Mesodermal cell (in vitro differentiated cells): ENCODE data around the gene TCERG1L.

Experiments used
- H3K27ac ChIP-seq: 2 replicates; pipeline ENCODE4 v1.7.0; 2013; ENCODE audit warnings: mild to moderate bottlenecking, low read depth, low read length, moderate library complexity; ENCODE audit not compliant: severe bottlenecking
- H3K36me3 ChIP-seq: 2 replicates; pipeline ENCODE4 v1.7.1; 2013; ENCODE audit warnings: mild to moderate bottlenecking, low read length, moderate library complexity; ENCODE audit not compliant: control insufficient read depth, insufficient read depth
- H3K4me1 ChIP-seq: one replicate; pipeline ENCODE4 v1.7.1; 2013; ENCODE audit warnings: mild to moderate bottlenecking, low read length; ENCODE audit not compliant: insufficient read depth, control insufficient read depth, poor library complexity, severe bottlenecking
- H3K4me3 ChIP-seq: 2 replicates; pipeline ENCODE4 v1.7.0; 2013; ENCODE audit warnings: low read length, control low read depth, mild to moderate bottlenecking; ENCODE audit not compliant: insufficient read depth, poor library complexity, severe bottlenecking; ENCODE audit errors: extremely low read depth
- H3K9me3 ChIP-seq: 2 replicates; pipeline ENCODE4 v1.7.1; 2013; ENCODE audit warnings: mild to moderate bottlenecking, low read length, moderate library complexity; ENCODE audit not compliant: control insufficient read depth
- WGBS, 2 experiments: methylation state at CpG; one replicate each; pipeline ENCODE4 v1.1.5; 2013; ENCODE audit warnings: missing lambda C conversion rate in 2 of 2; ENCODE audit not compliant: insufficient coverage in 2 of 2; 5-methylcytosine and 5-hydroxymethylcytosine counted together

Gene TCERG1L

GRCh38 chr10:131090761-131091661, 220.5 kb downstream of the TCERG1L start:
- peaks cover 10% of the 10 kb centered on the region for H3K4me1 ChIP-seq
- 86 to 91% methylated on average over 12 to 17 of the region's 17 CpGs for WGBS, 2 experiments
- no peaks in the 10 kb centered on the region for H3K9me3 ChIP-seq
- H3K4me3 ChIP-seq, result no peak overlapping the region
- no peaks in the 10 kb centered on the region for H3K36me3 ChIP-seq
- H3K27ac ChIP-seq, result no peak overlapping the region

- no peak overlapping the region for H3K27ac ChIP-seq
- WGBS, 2 experiments, result 89 to 96% methylated on average over 14 of the region's 14 CpGs
- H3K36me3 ChIP-seq, result no peaks in the 10 kb centered on the region
- H3K4me3 ChIP-seq, result no peak overlapping the region
- peaks cover 8% of the 10 kb centered on the region for H3K4me1 ChIP-seq
- no peaks in the 10 kb centered on the region for H3K9me3 ChIP-seq
Measured at GRCh38 chr10:131089861-131090260, 221.7 kb downstream of the TCERG1L start.

- Histone ChIP-seq H3K4me1 (peaks cover 3% of the 10 kb centered on the region), H3K4me3 (no peak overlapping the region), H3K27ac (no peak overlapping the region), H3K36me3 (no peaks in the 10 kb centered on the region), H3K9me3 (no peaks in the 10 kb centered on the region)
- 93 to 97% methylated on average over 12 to 21 of the region's 21 CpGs for WGBS, 2 experiments
Measured at GRCh38 chr10:131089150-131089549, 222.4 kb downstream of the TCERG1L start.

GRCh38 chr10:131088619-131089018, 222.9 kb downstream of the TCERG1L start:
- no peaks in the 10 kb centered on the region for H3K4me1 ChIP-seq
- H3K4me3 ChIP-seq, result no peak overlapping the region
- H3K9me3 ChIP-seq, result no peaks in the 10 kb centered on the region
- 87 to 91% methylated on average over 23 to 25 of the region's 25 CpGs for WGBS, 2 experiments
- no peaks in the 10 kb centered on the region for H3K36me3 ChIP-seq
- H3K27ac ChIP-seq, result no peak overlapping the region

- Histone ChIP-seq H3K4me3 (no peak overlapping the region), H3K9me3 (no peaks in the 10 kb centered on the region), H3K4me1 (no peaks in the 10 kb centered on the region), H3K36me3 (no peaks in the 10 kb centered on the region), H3K27ac (no peak overlapping the region)
- 84 to 90% methylated on average over 15 to 23 of the region's 24 CpGs for WGBS, 2 experiments
Measured at GRCh38 chr10:131087464-131088215, 223.9 kb downstream of the TCERG1L start.

- H3K4me1 ChIP-seq, result no peaks in the 10 kb centered on the region
- no peaks in the 10 kb centered on the region for H3K9me3 ChIP-seq
- H3K27ac ChIP-seq, result no peak overlapping the region
- 86 to 97% methylated on average over 3 of the region's 5 CpGs for WGBS, 2 experiments
- no peak overlapping the region for H3K4me3 ChIP-seq
- H3K36me3 ChIP-seq, result no peaks in the 10 kb centered on the region
Measured at GRCh38 chr10:131086511-131086910, 225.0 kb downstream of the TCERG1L start.

- Histone ChIP-seq H3K9me3 (no peaks in the 10 kb centered on the region), H3K36me3 (no peaks in the 10 kb centered on the region), H3K4me1 (no peaks in the 10 kb centered on the region), H3K27ac (no peak overlapping the region), H3K4me3 (no peak overlapping the region)
- 91 to 98% methylated on average over 6 of the region's 6 CpGs for WGBS, 2 experiments
Measured at GRCh38 chr10:131086094-131086493, 225.4 kb downstream of the TCERG1L start.

GRCh38 chr10:131085091-131085860, 226.2 kb downstream of the TCERG1L start:
- no peak overlapping the region for H3K27ac ChIP-seq
- no peaks in the 10 kb centered on the region for H3K4me1 ChIP-seq
- no peaks in the 10 kb centered on the region for H3K36me3 ChIP-seq
- no peak overlapping the region for H3K4me3 ChIP-seq
- H3K9me3 ChIP-seq, result no peaks in the 10 kb centered on the region
- WGBS, 2 experiments, result 76 to 77% methylated on average over 19 to 21 of the region's 21 CpGs

- H3K4me1 ChIP-seq, result no peaks in the 10 kb centered on the region
- H3K4me3 ChIP-seq, result no peak overlapping the region
- no peak overlapping the region for H3K27ac ChIP-seq
- no peaks in the 10 kb centered on the region for H3K36me3 ChIP-seq
- WGBS, 2 experiments, result 77 to 80% methylated on average over 14 of the region's 14 CpGs
- no peaks in the 10 kb centered on the region for H3K9me3 ChIP-seq
Measured at GRCh38 chr10:131084791-131085090, 226.8 kb downstream of the TCERG1L start.

GRCh38 chr10:131083915-131084790, 227.4 kb downstream of the TCERG1L start:
- no peaks in the 10 kb centered on the region for H3K36me3 ChIP-seq
- H3K4me1 ChIP-seq, result no peaks in the 10 kb centered on the region
- H3K9me3 ChIP-seq, result no peaks in the 10 kb centered on the region
- WGBS, 2 experiments, result 76 to 84% methylated on average over 27 to 30 of the region's 32 CpGs
- no peak overlapping the region for H3K4me3 ChIP-seq
- H3K27ac ChIP-seq, result no peak overlapping the region
